Measurements from ENCODE around the gene KCNJ13.

GRCh38 chr2:232809349-232810124, 33.2 kb upstream of the KCNJ13 start:
- TF ChIP-seq CTCF (IDR thresholded peaks at IDR 0.05; ENCODE audit: insufficient read depth, low read length, poor library complexity, severe bottlenecking) = no peak
- no peak for TF ChIP-seq EZH2phosphoT487 (conservative IDR thresholded peaks at IDR 0.05; ENCODE audit: low read length)

Measured in SU-DHL-6 (cell line).